Endothelial cell of umbilical vein (primary cell): ENCODE data around the gene SMARCD3. TPM values are rescaled to one million over a fixed set of nuclear protein-coding genes. Genes with fewer than 3 reads are reported as not detected.

ENCODE experiments used
- BruUV-seq: library from RNA; stranded (reverse); fragments of 400-500 nt; replicated peaks from 2 replicates; lab custom pipeline; 2021; lab: Mats Ljungman, UMichigan
- CTCF ChIA-PET: fragments of 300-600, 350-600 bp; sonication (Branson Sonifier 250); formaldehyde crosslinking; loops from one replicate; lab custom pipeline; 2021; ENCODE audit warnings: antibody characterized with exemption, inconsistent platforms; lab: Charles Lee
- POLR2A ChIA-PET: fragments of 300-600, 350-600 bp; sonication (Branson Sonifier 250); formaldehyde crosslinking; loops from one replicate; lab custom pipeline; 2021; ENCODE audit warnings: antibody characterized with exemption, inconsistent platforms; lab: Charles Lee
- DNase-seq: peaks from one replicate; pipeline ENCODE4 v3.0.0-alpha.2; 2011; ENCODE audit warnings: low read depth, low spot score
- FAIRE-seq: peaks from 2 replicates; lab custom pipeline; 2011; peaks lifted over from hg19 to GRCh38; lab: Jason Lieb, UNC
- H2AFZ ChIP-seq: 2 replicates; pipeline ENCODE4 v1.6.0; 2012; ENCODE audit warnings: low read depth, low read length, control low read depth, inconsistent platforms
- H3K27ac ChIP-seq: 2 replicates; pipeline ENCODE4 v1.5.1; 2011; ENCODE audit warnings: low read depth, mild to moderate bottlenecking, control low read depth, low read length, moderate library complexity; ENCODE audit not compliant: insufficient read depth
- H3K27me3 ChIP-seq, 2 experiments: 2 replicates each; pipeline versions ENCODE4 v1.6.0 to v1.6.1; 2011; ENCODE audit warnings: low read length in 2 of 2, mixed read lengths in 1 of 2; ENCODE audit not compliant: control insufficient read depth in 2 of 2, insufficient read depth in 2 of 2
- H3K36me3 ChIP-seq, 2 experiments: 2 replicates in 1 of 2; 3 replicates in 1 of 2; pipeline ENCODE4 v1.5.1; 2011; ENCODE audit warnings: low read length in 2 of 2, mild to moderate bottlenecking in 1 of 2, moderate library complexity in 1 of 2; ENCODE audit not compliant: control insufficient read depth in 2 of 2, insufficient read depth in 2 of 2; ENCODE audit errors: extremely low read depth in 1 of 2
- H3K4me1 ChIP-seq: 3 replicates; pipeline ENCODE4 v1.5.1; 2011; ENCODE audit warnings: mild to moderate bottlenecking, low read length; ENCODE audit not compliant: control insufficient read depth, insufficient read depth; ENCODE audit errors: extremely low read depth
- H3K4me2 ChIP-seq: 2 replicates; pipeline ENCODE4 v1.6.1; 2011; ENCODE audit warnings: low read length, control low read depth, mixed read lengths; ENCODE audit not compliant: insufficient read depth
- H3K4me3 ChIP-seq, 3 experiments: fragments of 200-600 bp in 1 of 3; sonication (generic), shearing (Covaris generic) in 1 of 3; replicated peaks in 1 of 3; 2 replicates each; pipeline ENCODE4 v1.5.1; 2011 to 2016; ENCODE audit warnings: control low read depth in 3 of 3, low read length in 3 of 3, mild to moderate bottlenecking in 2 of 3, inconsistent platforms in 1 of 3, low read depth in 1 of 3, moderate library complexity in 1 of 3; ENCODE audit not compliant: insufficient read depth in 1 of 3
- H3K79me2 ChIP-seq: 2 replicates; pipeline ENCODE4 v1.6.0; 2012; ENCODE audit warnings: low read length, inconsistent platforms; ENCODE audit not compliant: control insufficient read depth, insufficient read depth
- H3K9ac ChIP-seq: replicated peaks from 2 replicates; pipeline ENCODE3; 2011; ENCODE audit warnings: low read length, control low read depth; ENCODE audit not compliant: insufficient read depth; ENCODE audit errors: extremely low read depth
- H3K9me1 ChIP-seq: replicated peaks from 3 replicates; pipeline ENCODE4 v1.6.0; 2011; ENCODE audit warnings: mild to moderate bottlenecking, low read length; ENCODE audit not compliant: control insufficient read depth, insufficient read depth; ENCODE audit errors: extremely low read depth
- H3K9me3 ChIP-seq: replicated peaks from 2 replicates; pipeline ENCODE4 v1.5.1; 2012; ENCODE audit warnings: low read length, inconsistent platforms; ENCODE audit not compliant: control insufficient read depth, insufficient read depth
- H4K20me1 ChIP-seq: replicated peaks from 2 replicates; pipeline ENCODE3; 2011; ENCODE audit warnings: mild to moderate bottlenecking, low read length; ENCODE audit not compliant: control insufficient read depth, insufficient read depth; ENCODE audit errors: extremely low read depth
- CTCF ChIP-seq, 2 donors: IDR thresholded peaks; 1 replicate in 1 of 2; 2 replicates in 1 of 2; pipeline ENCODE4 v1.5.1; 2011; ENCODE audit warnings: low read length in 2 of 2, mild to moderate bottlenecking in 2 of 2, moderate library complexity in 2 of 2, control low read depth in 1 of 2, inconsistent platforms in 1 of 2, low read depth in 1 of 2; ENCODE audit not compliant: insufficient read depth in 1 of 2; ENCODE audit errors: extremely low read depth in 1 of 2
- EZH2 ChIP-seq: IDR thresholded peaks from 2 replicates; pipeline ENCODE4 v1.6.1; 2012; ENCODE audit warnings: borderline replicate concordance, low read depth, mild to moderate bottlenecking, moderate library complexity, low read length, inconsistent platforms; ENCODE audit not compliant: severe bottlenecking
- FOS ChIP-seq: IDR thresholded peaks from 2 replicates; pipeline ENCODE4 v1.6.1; 2011; ENCODE audit warnings: mild to moderate bottlenecking, low read length, moderate library complexity, borderline replicate concordance; ENCODE audit not compliant: insufficient read depth
- GATA2 ChIP-seq: IDR thresholded peaks from 2 replicates; pipeline ENCODE4 v1.7.0; 2011; ENCODE audit warnings: low read depth, mild to moderate bottlenecking, moderate library complexity, mixed read lengths, low read length; ENCODE audit not compliant: insufficient read length, insufficient read depth
- MYC ChIP-seq: IDR thresholded peaks from one replicate; pipeline ENCODE4 v1.6.1; 2011; ENCODE audit warnings: mild to moderate bottlenecking, low read depth, low read length
- POLR2A ChIP-seq: IDR thresholded peaks from 2 replicates; pipeline ENCODE4 v1.6.1; 2012; ENCODE audit warnings: low read depth, mild to moderate bottlenecking, control low read depth, low read length
- dilution Hi-C: fragments of 300-500 bp; cut with MboI; formaldehyde crosslinking; loops from one replicate; pipeline ENCODE4 v1.15.0; 2019; ENCODE audit warnings: low sequenced_read_pairs; ENCODE audit not compliant: extremely low pct_ligation_motif_present
- intact Hi-C: fragments of 100-400 bp; cut with micrococcal nuclease; formaldehyde crosslinking; loops from one replicate; pipeline ENCODE4 v1.10.0; 2022
- polyA plus RNA-seq, 4 experiments: library from polyadenylated mRNA; depleted of rRNA in 3 of 4; stranded (reverse) in 3 of 4; unstranded in 1 of 4; fragments of >200 nt; gene quantifications; 2 replicates each; pipeline versions ENCODE4 v1.2.1 to v1.2.3, GENCODE V29; 2011 to 2012; ENCODE audit warnings: missing spikeins in 1 of 4
- total RNA-seq: library from RNA; stranded (reverse); gene quantifications from 2 replicates; pipeline ENCODE4 v1.2.3, GENCODE V29; 2021

Gene SMARCD3
- total and polyA plus RNA-seq, 2 donors (not counting 3 experiments of a cell fraction or from before 2014, with no cell fraction given): 6.1 to 8.5 TPM

GRCh38 chr7:151239837-151240459 is 8.5 kb downstream of the SMARCD3 start:
- TF ChIP-seq GATA2: no peak
- no peak for TF ChIP-seq FOS
- no peak for TF ChIP-seq POLR2A
- no peak for TF ChIP-seq MYC
- no peak for TF ChIP-seq EZH2
- TF ChIP-seq CTCF (IDR thresholded peaks at IDR 0.05; ENCODE audit: extremely low read depth in 1 of 2, insufficient read depth in 1 of 2, low read depth in 1 of 2, low read length in 2 of 2): no peak
- intact Hi-C loops: no loop called here
- DNase-seq (no peak), FAIRE-seq (no peak)
- peaks cover 0 to 4% of the 10 kb centered on the region in 2 experiments for H3K27me3 ChIP-seq
- ChIA-PET POLR2A (no interaction called here), CTCF (no interaction called here)
- H2AFZ ChIP-seq: no peak overlapping the region
- H3K9me3 ChIP-seq: no peaks in the 10 kb centered on the region
- H3K27ac ChIP-seq: no peak overlapping the region
- dilution Hi-C loops: no loop called here
- H3K9ac ChIP-seq: no peak overlapping the region
- H3K4me3 ChIP-seq: no peak overlapping the region
- no TSS peak for BruUV-seq
- H3K79me2 ChIP-seq: peaks cover 14% of the 10 kb centered on the region
- H4K20me1 ChIP-seq: no peaks in the 10 kb centered on the region
- H3K36me3 ChIP-seq: peaks cover 3 to 35% of the 10 kb centered on the region in 2 experiments
- no peaks in the 10 kb centered on the region for H3K9me1 ChIP-seq
- no peak overlapping the region for H3K4me2 ChIP-seq
- H3K4me1 ChIP-seq: peaks cover 2% of the 10 kb centered on the region
